D721Med (cell line): ENCODE results near the gene UBAC2.
"Not testable (repeated sequence)": the region's sequence is repeated elsewhere in the genome, so short reads cannot be mapped to it uniquely, and the experiment has no call there.

Experiments used
- DNase-seq: peaks from one replicate; pipeline ENCODE4 v3.0.0; 2011; ENCODE audit warnings: low spot score; ENCODE audit not compliant: insufficient read length
- FAIRE-seq: peaks from 2 replicates; lab custom pipeline; 2011; peaks lifted over from hg19 to GRCh38; lab: Jason Lieb, UNC
- CTCF ChIP-seq: IDR thresholded peaks from 2 replicates; pipeline ENCODE4 v1.5.1; 2012; ENCODE audit warnings: mild to moderate bottlenecking, control low read depth; ENCODE audit not compliant: insufficient read depth; ENCODE audit errors: missing control alignments

Gene UBAC2

DNA sequence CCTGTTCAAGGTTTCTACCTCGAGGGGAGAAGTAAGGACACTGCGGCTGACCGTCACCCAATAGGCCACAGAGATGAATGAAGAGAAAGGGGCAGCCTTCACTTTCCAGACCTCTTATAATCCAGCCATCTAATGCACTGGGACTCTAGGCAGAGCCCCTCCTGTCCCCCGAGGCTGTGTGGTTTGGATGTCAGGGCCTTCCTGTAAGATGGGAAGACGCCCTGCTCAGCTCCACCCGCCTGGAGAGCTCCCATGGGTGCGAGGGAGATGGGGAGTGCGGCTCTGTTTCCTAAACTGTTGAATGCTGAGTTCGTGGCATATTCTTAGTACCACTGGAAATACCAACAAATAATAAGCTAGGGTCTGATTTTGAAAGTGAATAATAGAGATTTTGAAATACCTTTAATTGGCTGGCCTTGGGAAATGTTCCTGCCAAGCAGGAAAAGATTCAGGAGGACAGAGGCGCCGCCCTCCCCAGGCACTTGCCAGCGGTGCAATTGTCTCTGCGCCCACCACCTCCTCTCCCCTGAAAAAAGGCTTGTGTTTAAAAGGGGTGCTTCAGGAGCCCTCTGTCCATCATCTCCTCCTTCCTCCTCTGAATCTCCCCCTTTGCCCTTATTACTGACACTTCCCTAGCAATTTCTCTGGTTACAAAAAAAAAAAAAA, 191.9 kb downstream of the UBAC2 start:
- DNase-seq: no peak
- FAIRE-seq: no peak
- no peak for TF ChIP-seq CTCF

DNA sequence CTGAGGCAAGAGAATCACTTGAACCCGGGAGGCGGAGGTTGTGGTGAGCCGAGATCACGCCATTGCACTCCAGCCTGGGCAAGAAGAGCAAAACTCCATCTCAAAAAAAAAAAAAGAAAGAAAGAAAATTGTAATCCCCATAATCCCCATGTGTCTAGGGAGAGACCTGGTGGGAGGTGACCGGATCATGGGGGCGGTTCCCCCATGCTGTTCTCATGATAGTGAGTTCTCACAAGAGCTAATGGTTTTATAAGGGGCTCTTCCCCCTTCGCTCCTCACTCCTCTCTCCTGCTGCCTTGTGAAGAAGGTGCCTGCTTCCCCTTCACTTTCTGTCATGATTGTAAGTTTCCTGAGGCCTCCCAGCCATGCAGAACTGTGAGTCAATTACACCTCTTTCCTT, 192.7 kb downstream of the UBAC2 start:
- not testable (repeated sequence) for FAIRE-seq, DNase-seq

GRCh38 chr13:99393791-99394735, 193.4 kb downstream of the UBAC2 start:
- DNase-seq (no peak), FAIRE-seq (no peak)
- no peak for TF ChIP-seq CTCF

- no peak for DNase-seq
- TF ChIP-seq CTCF: no peak
- FAIRE-seq: no peak
Observed at GRCh38 chr13:99395436-99395835, 194.8 kb downstream of the UBAC2 start.

GRCh38 chr13:99396446-99396845, 195.8 kb downstream of the UBAC2 start:
- TF ChIP-seq CTCF: no peak
- no peak for DNase-seq
- FAIRE-seq: no peak

- no peak for TF ChIP-seq CTCF
- DNase-seq (no peak), FAIRE-seq (no peak)
Observed at GRCh38 chr13:99398071-99398470, 197.4 kb downstream of the UBAC2 start.

GRCh38 chr13:99398916-99399622, 198.4 kb downstream of the UBAC2 start:
- TF ChIP-seq CTCF: no peak
- DNase-seq: no peak
- no peak for FAIRE-seq
